Effector memory CD8-positive, alpha-beta T cell (primary cell): ENCODE measurements around the gene OR1D5.
"Not testable (repeated sequence)": the region's sequence is repeated elsewhere in the genome, so short reads cannot be mapped to it uniquely, and the experiment has no call there.

ENCODE experiments used
- ATAC-seq: fragments of 150-1000 bp; cut with Tn5 transposase; replicated peaks from 2 replicates; pipeline ENCODE4 v1.10.0; 2021; ENCODE audit warnings: mild to moderate bottlenecking, moderate library complexity
- DNase-seq, 3 experiments: peaks; one replicate each; pipeline ENCODE4 v3.0.0; 2021
- H3K27ac Mint-ChIP-seq, 2 donors: one replicate each; pipeline ENCODE4 v1.8.0; 2022; ENCODE audit warnings: mild to moderate bottlenecking in 2 of 2, mixed read lengths in 2 of 2, moderate library complexity in 2 of 2
- H3K27me3 Mint-ChIP-seq, 2 donors: one replicate each; pipeline ENCODE4 v1.8.0; 2022; ENCODE audit warnings: mixed read lengths in 2 of 2
- H3K36me3 Mint-ChIP-seq: one replicate; pipeline ENCODE4 v1.8.0; 2022; ENCODE audit warnings: mild to moderate bottlenecking, moderate library complexity, mixed read lengths; ENCODE audit not compliant: insufficient read depth
- H3K4me1 Mint-ChIP-seq, 2 donors: one replicate each; pipeline ENCODE4 v1.8.0; 2022; ENCODE audit warnings: low read depth in 2 of 2, mixed read lengths in 2 of 2
- H3K4me3 Mint-ChIP-seq, 2 donors: one replicate each; pipeline ENCODE4 v1.8.0; 2022; ENCODE audit warnings: mild to moderate bottlenecking in 2 of 2, mixed read lengths in 2 of 2, moderate library complexity in 2 of 2
- H3K9me3 Mint-ChIP-seq, 2 donors: one replicate each; pipeline ENCODE4 v1.8.0; 2022; ENCODE audit warnings: mixed read lengths in 2 of 2
- total RNA-seq, 9 experiments: gene quantifications; one replicate each; lab custom pipeline; 2026; lab: John Stamatoyannopoulos, UW

OR1D5 gene, protein sequence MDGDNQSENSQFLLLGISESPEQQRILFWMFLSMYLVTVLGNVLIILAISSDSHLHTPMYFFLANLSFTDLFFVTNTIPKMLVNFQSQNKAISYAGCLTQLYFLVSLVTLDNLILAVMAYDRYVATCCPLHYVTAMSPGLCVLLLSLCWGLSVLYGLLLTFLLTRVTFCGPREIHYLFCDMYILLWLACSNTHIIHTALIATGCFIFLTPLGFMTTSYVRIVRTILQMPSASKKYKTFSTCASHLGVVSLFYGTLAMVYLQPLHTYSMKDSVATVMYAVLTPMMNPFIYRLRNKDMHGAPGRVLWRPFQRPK
- total RNA-seq, result 0 reads per million in 9 experiments

GRCh38 chr17:3063507-3063906 is at the start of gene OR1D5:
Gene OR1D5, minus strand, starts transcription at chr17:3063607. Its CDS starts 0 bp downstream, at chr17:3063607.
- not testable (repeated sequence) for H3K4me3 Mint-ChIP-seq, H3K27me3 Mint-ChIP-seq, DNase-seq, H3K9me3 Mint-ChIP-seq, H3K36me3 Mint-ChIP-seq, H3K4me1 Mint-ChIP-seq, ATAC-seq
- H3K27ac Mint-ChIP-seq, result peak within 1 kb of the TSS in 1 of 2 donors; percentile 24

- Mint-ChIP-seq H3K36me3 (no peaks in the 10 kb centered on the region), H3K27ac (no peak within 1 kb of the TSS), H3K4me3 (no peak within 1 kb of the TSS), H3K9me3 (peaks cover 0 to 10% of the 10 kb centered on the region in 2 donors), H3K27me3 (peaks cover 57 to 61% of the 10 kb centered on the region in 2 donors), H3K4me1 (no peaks in the 10 kb centered on the region)
- DNase-seq (no peak), ATAC-seq (no peak)
Measured at GRCh38 chr17:3104322-3104721, 40.9 kb upstream of the OR1D5 start, which contains the start of gene OR1D2. Gene OR1D2, minus strand, starts transcription at chr17:3104422. Its CDS starts 11,426 bp downstream, at chr17:3092996.

DNA sequence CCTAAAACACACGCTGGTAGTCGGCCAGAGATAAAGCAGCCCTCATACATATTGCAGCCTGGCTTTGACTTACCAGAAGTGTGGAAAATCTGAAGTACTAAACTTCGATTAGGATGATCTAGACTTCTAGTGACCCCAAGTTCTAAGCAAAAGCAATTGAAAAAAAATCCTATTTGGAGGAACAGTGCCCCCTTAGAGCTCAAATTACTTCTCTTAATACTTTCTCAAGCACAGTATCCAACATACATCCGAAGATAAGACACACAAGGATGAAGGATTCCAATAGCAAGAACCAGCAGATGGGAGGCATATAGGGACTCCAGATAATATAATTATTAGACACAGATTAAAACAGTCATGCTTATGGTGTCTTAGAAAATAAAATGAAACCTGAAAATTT is 10.4 kb upstream of the OR1D5 start:
- not testable (repeated sequence) for H3K4me1 Mint-ChIP-seq, H3K4me3 Mint-ChIP-seq

DNA sequence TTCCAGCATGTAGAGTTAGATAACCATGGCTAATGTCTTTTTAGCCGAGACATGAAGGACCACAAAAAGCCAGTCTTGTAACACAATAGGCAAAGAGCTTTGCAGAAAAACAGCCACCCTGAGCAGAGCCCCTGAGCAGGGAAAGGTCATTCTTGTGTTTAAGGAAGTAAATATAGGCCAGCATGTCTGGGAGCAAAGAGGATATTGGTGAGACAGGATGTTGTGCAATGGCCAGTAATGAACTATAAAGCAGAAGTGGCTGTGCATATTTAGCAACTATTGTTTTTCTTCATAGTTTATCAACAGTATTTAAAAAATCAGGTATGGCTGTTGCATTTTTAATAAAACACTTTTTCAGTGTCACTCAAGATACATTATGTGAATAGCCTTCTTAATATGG is 1.8 kb upstream of the OR1D5 start:
- H3K27ac Mint-ChIP-seq, H3K27me3 Mint-ChIP-seq, H3K9me3 Mint-ChIP-seq, H3K36me3 Mint-ChIP-seq, DNase-seq, H3K4me3 Mint-ChIP-seq, H3K4me1 Mint-ChIP-seq: not testable (repeated sequence)
- ATAC-seq, result peak; percentile 77

More for the DNA sequence above, 10.4 kb upstream of the OR1D5 start:
- not testable (repeated sequence) for DNase-seq, H3K9me3 Mint-ChIP-seq, H3K27ac Mint-ChIP-seq, ATAC-seq, H3K36me3 Mint-ChIP-seq
- peaks cover 6 to 34% of the 10 kb centered on the region in 2 donors for H3K27me3 Mint-ChIP-seq

GRCh38 chr17:3062824-3063377 is 506 bp downstream of the OR1D5 start:
- H3K4me1 Mint-ChIP-seq, H3K27me3 Mint-ChIP-seq, H3K9me3 Mint-ChIP-seq, DNase-seq, H3K36me3 Mint-ChIP-seq, H3K4me3 Mint-ChIP-seq: not testable (repeated sequence)
- peak overlapping the region in 1 of 2 donors; percentile 24 for H3K27ac Mint-ChIP-seq
- peak; percentile 77 for ATAC-seq

- not testable (repeated sequence) for H3K36me3 Mint-ChIP-seq, DNase-seq, H3K4me1 Mint-ChIP-seq, H3K9me3 Mint-ChIP-seq, H3K27ac Mint-ChIP-seq, H3K27me3 Mint-ChIP-seq, H3K4me3 Mint-ChIP-seq, ATAC-seq
Measured at GRCh38 chr17:3054868-3055267, 8.5 kb downstream of the OR1D5 start.

DNA sequence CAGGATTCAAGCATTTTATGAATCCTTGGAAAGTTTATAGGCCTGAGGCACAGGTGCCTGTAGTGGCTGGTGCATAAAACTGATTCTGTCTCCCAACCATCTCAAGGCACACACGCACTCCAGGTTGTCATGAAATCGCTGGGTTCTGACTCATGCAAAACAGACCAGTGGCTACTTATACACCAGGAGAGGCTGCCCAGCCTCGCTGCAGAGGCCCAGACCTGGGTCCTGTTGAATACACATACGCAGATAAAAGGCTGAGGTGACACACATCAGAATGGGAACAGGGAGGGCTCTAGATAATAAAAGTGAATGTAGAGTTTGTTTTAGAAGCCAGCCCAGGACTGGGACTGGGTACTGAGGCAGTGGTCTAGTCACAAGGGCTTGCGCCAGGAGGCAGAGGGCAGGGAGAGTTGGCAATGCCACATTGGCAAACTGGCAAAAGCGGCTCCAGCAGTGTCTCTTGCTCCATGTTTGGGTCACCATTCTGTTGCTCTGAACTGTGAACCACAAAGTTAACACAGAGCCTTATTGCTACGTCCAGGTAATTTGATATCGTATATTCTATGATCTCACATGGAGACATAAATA is 13.6 kb downstream of the OR1D5 start:
- no peak for ATAC-seq
- Mint-ChIP-seq H3K36me3 (peaks cover 14% of the 10 kb centered on the region), H3K9me3 (no peaks in the 10 kb centered on the region), H3K27me3 (no peaks in the 10 kb centered on the region), H3K4me1 (peaks cover 0 to 8% of the 10 kb centered on the region in 2 donors), H3K4me3 (peak overlapping the region; percentile 86 to 94), H3K27ac (no peak overlapping the region)
- DNase-seq, result no peak

GRCh38 chr17:3048727-3049471 is 14.5 kb downstream of the OR1D5 start:
- Mint-ChIP-seq H3K4me1 (peaks cover 0 to 8% of the 10 kb centered on the region in 2 donors), H3K27me3 (no peaks in the 10 kb centered on the region), H3K36me3 (peaks cover 14% of the 10 kb centered on the region), H3K27ac (peak overlapping the region; percentile 65 to 73), H3K4me3 (peak overlapping the region; percentile 86 to 94), H3K9me3 (peaks cover 0 to 2% of the 10 kb centered on the region in 2 donors)
- DNase-seq (peak; percentile 77 to 85 (median 82)), ATAC-seq (peak; percentile 97)

DNA sequence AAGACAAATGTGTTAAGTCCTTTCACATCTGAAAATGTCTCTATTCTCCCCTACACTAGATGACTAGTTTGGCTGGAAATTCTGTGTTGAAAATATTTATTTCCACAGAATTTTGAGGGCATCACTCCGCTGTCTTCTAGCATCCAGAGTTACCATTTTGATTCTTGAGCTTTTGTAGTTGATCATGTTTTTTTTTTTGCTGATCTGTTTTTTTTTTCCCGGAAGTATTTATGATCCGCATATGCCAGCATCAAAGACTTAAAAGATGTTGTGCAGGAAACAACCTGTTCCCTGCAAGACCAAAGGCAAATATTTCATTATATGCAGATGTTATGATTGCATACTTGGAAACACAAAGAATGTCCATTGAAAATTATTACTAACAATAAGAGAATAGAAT is 16.7 kb downstream of the OR1D5 start:
- peaks cover 0 to 8% of the 10 kb centered on the region in 2 donors for H3K4me1 Mint-ChIP-seq
- H3K36me3 Mint-ChIP-seq, result peaks cover 14% of the 10 kb centered on the region
- H3K27ac Mint-ChIP-seq, result no peak overlapping the region
- H3K4me3 Mint-ChIP-seq, result no peak overlapping the region
- ATAC-seq, result no peak
- no peaks in the 10 kb centered on the region for H3K27me3 Mint-ChIP-seq
- H3K9me3 Mint-ChIP-seq, result peaks cover 0 to 2% of the 10 kb centered on the region in 2 donors
- DNase-seq, result no peak

DNA sequence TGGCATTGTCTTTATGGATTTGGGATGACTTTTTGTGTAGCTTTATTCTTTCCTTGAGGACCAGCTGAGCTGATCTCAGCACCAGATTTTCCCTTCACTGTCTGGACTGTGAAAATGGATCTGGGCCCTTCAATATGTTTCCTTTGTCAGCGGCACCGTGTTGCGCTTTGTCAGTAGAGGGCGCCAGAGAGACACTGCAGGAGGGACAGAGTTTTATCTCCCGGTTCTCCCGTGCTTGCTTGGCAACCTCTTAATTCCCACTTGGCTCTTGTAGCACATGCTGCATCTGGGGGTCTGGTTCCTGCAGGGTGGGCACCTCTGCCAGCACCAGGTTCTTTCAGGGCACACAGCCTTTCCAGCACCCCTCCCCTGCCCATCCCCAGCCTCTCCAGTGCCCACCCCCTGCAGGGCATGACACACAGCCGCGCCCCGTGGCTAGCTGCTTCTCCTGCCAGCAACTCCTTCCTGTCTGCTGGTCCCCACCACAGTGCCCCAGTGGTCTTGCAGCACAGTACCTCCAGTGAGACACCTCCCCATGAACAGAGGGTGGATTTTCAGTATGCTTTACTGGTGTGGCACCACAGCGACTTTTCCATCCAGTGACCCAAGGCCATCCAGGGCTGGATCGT is 19.6 kb downstream of the OR1D5 start:
- Mint-ChIP-seq H3K4me3 (no peak overlapping the region), H3K4me1 (peaks cover 4 to 12% of the 10 kb centered on the region in 2 donors), H3K27ac (no peak overlapping the region), H3K9me3 (peaks cover 0 to 2% of the 10 kb centered on the region in 2 donors), H3K27me3 (no peaks in the 10 kb centered on the region), H3K36me3 (peaks cover 15% of the 10 kb centered on the region)
- DNase-seq (no peak), ATAC-seq (no peak)

DNA sequence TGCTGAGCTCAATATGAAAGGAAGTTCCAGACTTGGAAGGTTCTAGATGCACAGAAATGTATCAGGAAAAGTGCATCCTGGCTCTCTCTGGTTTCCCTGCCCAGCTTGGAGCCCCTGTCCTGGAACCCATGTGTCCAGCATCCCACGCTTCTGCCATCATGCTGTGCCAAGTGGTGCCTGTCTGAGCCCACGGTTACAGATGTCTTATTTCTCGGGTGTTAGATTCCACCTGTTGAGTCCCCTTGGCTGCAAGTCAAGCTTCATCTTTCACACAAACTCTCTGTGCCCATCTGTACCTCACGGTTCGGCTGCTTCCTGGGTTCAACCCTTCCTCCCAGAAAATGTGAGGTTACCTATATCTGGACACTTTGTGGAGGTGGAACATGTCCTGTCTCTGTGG is 22.5 kb downstream of the OR1D5 start:
- Mint-ChIP-seq H3K4me1 (peaks cover 5 to 10% of the 10 kb centered on the region in 2 donors), H3K27ac (no peak overlapping the region), H3K4me3 (no peak overlapping the region), H3K36me3 (peaks cover 29% of the 10 kb centered on the region), H3K9me3 (peaks cover 0 to 2% of the 10 kb centered on the region in 2 donors), H3K27me3 (no peaks in the 10 kb centered on the region)
- ATAC-seq (no peak), DNase-seq (no peak)

DNA sequence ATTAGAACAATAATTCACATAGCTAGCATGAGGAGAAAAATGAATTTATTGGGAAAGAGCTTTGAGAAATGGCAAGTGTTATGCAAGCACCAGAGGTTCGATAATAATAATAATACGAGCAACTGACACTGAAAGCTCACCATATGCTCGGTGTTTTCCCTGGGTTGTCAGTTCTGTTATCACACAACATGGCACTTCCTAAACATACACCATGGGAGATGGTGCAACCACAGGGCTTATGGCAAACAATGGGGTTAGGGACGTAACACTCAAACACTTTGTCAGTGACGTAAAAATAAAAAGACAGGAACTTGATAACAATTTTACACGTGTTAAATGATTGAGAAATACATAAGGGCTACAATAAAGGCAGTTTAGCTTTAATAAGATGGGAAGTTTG is 23.7 kb downstream of the OR1D5 start:
- ATAC-seq (peak; percentile 75), DNase-seq (no peak)
- Mint-ChIP-seq H3K27ac (peak overlapping the region in 1 of 2 donors; percentile 13), H3K4me3 (no peak overlapping the region), H3K36me3 (peaks cover 40% of the 10 kb centered on the region), H3K27me3 (no peaks in the 10 kb centered on the region), H3K9me3 (peaks cover 0 to 2% of the 10 kb centered on the region in 2 donors), H3K4me1 (peaks cover 5 to 14% of the 10 kb centered on the region in 2 donors)

GRCh38 chr17:3038941-3039340 is 24.5 kb downstream of the OR1D5 start:
- no peaks in the 10 kb centered on the region for H3K9me3 Mint-ChIP-seq
- ATAC-seq, result no peak

More at GRCh38 chr17:3038941-3039340, 24.5 kb downstream of the OR1D5 start:
- peaks cover 43% of the 10 kb centered on the region for H3K36me3 Mint-ChIP-seq
- H3K4me1 Mint-ChIP-seq, result peaks cover 5 to 16% of the 10 kb centered on the region in 2 donors
- H3K27me3 Mint-ChIP-seq, result no peaks in the 10 kb centered on the region
- peak overlapping the region in 1 of 2 donors; percentile 76 for H3K27ac Mint-ChIP-seq
- no peak for DNase-seq
- peak overlapping the region in 1 of 2 donors; percentile 17 for H3K4me3 Mint-ChIP-seq
